GM12873 (cell line): ENCODE measurements around the gene CCDC187.

ENCODE experiments used
- CTCF ChIP-seq: IDR thresholded peaks from 2 replicates; pipeline ENCODE4 v1.5.1; 2012; ENCODE audit warnings: low read depth, mild to moderate bottlenecking, moderate library complexity, low read length, control low read depth; ENCODE audit not compliant: insufficient read depth; ENCODE audit errors: missing control alignments

CCDC187 gene

GRCh38 chr9:136218271-136218670, 85.6 kb downstream of the CCDC187 start:
- no peak for TF ChIP-seq CTCF

- TF ChIP-seq CTCF, result no peak
Measured at GRCh38 chr9:136216541-136217244, 87.2 kb downstream of the CCDC187 start.

- no peak for TF ChIP-seq CTCF
Measured at GRCh38 chr9:136213733-136214132, 90.2 kb downstream of the CCDC187 start.

- no peak for TF ChIP-seq CTCF
Measured at GRCh38 chr9:136212345-136212950, 91.4 kb downstream of the CCDC187 start.

GRCh38 chr9:136211441-136212344, 92.2 kb downstream of the CCDC187 start:
- no peak for TF ChIP-seq CTCF

- TF ChIP-seq CTCF, result no peak
Measured at GRCh38 chr9:136211006-136211405, 92.9 kb downstream of the CCDC187 start.

GRCh38 chr9:136210276-136210675, 93.6 kb downstream of the CCDC187 start:
- no peak for TF ChIP-seq CTCF
